ENCODE data around the gene UST.

Gene UST

GRCh38 chr6:148898376-148899014 lies 151.7 kb downstream of the UST start:
- no peaks in the 10 kb centered on the region for H4K20me1 ChIP-seq (ENCODE audit: control insufficient read depth, insufficient read depth, low read depth, low read length)
- no peaks in the 10 kb centered on the region for H3K9me2 ChIP-seq (replicated peaks; ENCODE audit: control insufficient read depth, low read length)
- no peaks in the 10 kb centered on the region for H3F3A ChIP-seq (ENCODE audit: control insufficient read depth, insufficient read depth)
- H3K36me3 ChIP-seq (ENCODE audit: control insufficient read depth, low read length): no peaks in the 10 kb centered on the region
- no peaks in the 10 kb centered on the region for H3K9me3 ChIP-seq (ENCODE audit: control insufficient read depth, insufficient read depth, low read length)
- no peaks in the 10 kb centered on the region for H3K4me1 ChIP-seq (ENCODE audit: control insufficient read depth, low read length)
- H3K4me3 ChIP-seq (ENCODE audit: low read length): no peak overlapping the region
- TF ChIP-seq EZH2phosphoT487 (IDR thresholded peaks at IDR 0.05; ENCODE audit: borderline replicate concordance, low read length): no peak
- TF ChIP-seq CTCF (IDR thresholded peaks at IDR 0.05; ENCODE audit: low read depth, low read length, poor library complexity, severe bottlenecking): no peak
- H3K27ac ChIP-seq (ENCODE audit: low read depth, low read length): no peak overlapping the region
- H3K4me2 ChIP-seq (ENCODE audit: low read length): no peak overlapping the region
- no peaks in the 10 kb centered on the region for H3K79me2 ChIP-seq (ENCODE audit: control insufficient read depth, low read length)
- no peaks in the 10 kb centered on the region for H3K27me3 ChIP-seq (ENCODE audit: control insufficient read depth, low read length)

GRCh38 chr6:148904896-148905870 lies 158.4 kb downstream of the UST start:
- H3K4me3 ChIP-seq (ENCODE audit: low read length): no peak overlapping the region
- no peaks in the 10 kb centered on the region for H3K9me2 ChIP-seq (replicated peaks; ENCODE audit: control insufficient read depth, low read length)
- no peaks in the 10 kb centered on the region for H3K9me3 ChIP-seq (ENCODE audit: control insufficient read depth, insufficient read depth, low read length)

GRCh38 chr6:148905901-148906300 lies 159.1 kb downstream of the UST start:
- Histone ChIP-seq H3K27me3 (ENCODE audit: control insufficient read depth, low read length) (peaks cover 9% of the 10 kb centered on the region; the same call in 1 of the 2 replicates), H3K9me3 (ENCODE audit: control insufficient read depth, insufficient read depth, low read length) (no peaks in the 10 kb centered on the region), H3F3A (ENCODE audit: control insufficient read depth, insufficient read depth) (no peaks in the 10 kb centered on the region), H3K79me2 (ENCODE audit: control insufficient read depth, low read length) (no peaks in the 10 kb centered on the region), H3K4me3 (ENCODE audit: low read length) (no peak overlapping the region), H3K4me2 (ENCODE audit: low read length) (no peak overlapping the region), H3K36me3 (ENCODE audit: control insufficient read depth, low read length) (no peaks in the 10 kb centered on the region), H3K4me1 (ENCODE audit: control insufficient read depth, low read length) (no peaks in the 10 kb centered on the region), H3K27ac (ENCODE audit: low read depth, low read length) (no peak overlapping the region), H4K20me1 (ENCODE audit: control insufficient read depth, insufficient read depth, low read depth, low read length) (no peaks in the 10 kb centered on the region), H3K9me2 (replicated peaks; ENCODE audit: control insufficient read depth, low read length) (no peaks in the 10 kb centered on the region)
- TF ChIP-seq EZH2phosphoT487 (IDR thresholded peaks at IDR 0.05; ENCODE audit: borderline replicate concordance, low read length) (no peak), CTCF (IDR thresholded peaks at IDR 0.05; ENCODE audit: low read depth, low read length, poor library complexity, severe bottlenecking) (no peak)

More at GRCh38 chr6:148904896-148905870, 158.4 kb downstream of the UST start:
- Histone ChIP-seq H3K4me2 (ENCODE audit: low read length) (no peak overlapping the region), H3K79me2 (ENCODE audit: control insufficient read depth, low read length) (no peaks in the 10 kb centered on the region), H3K27me3 (ENCODE audit: control insufficient read depth, low read length) (peaks cover 9% of the 10 kb centered on the region; the same call in 1 of the 2 replicates), H4K20me1 (ENCODE audit: control insufficient read depth, insufficient read depth, low read depth, low read length) (no peaks in the 10 kb centered on the region), H3F3A (ENCODE audit: control insufficient read depth, insufficient read depth) (no peaks in the 10 kb centered on the region), H3K27ac (ENCODE audit: low read depth, low read length) (no peak overlapping the region), H3K4me1 (ENCODE audit: control insufficient read depth, low read length) (no peaks in the 10 kb centered on the region), H3K36me3 (ENCODE audit: control insufficient read depth, low read length) (no peaks in the 10 kb centered on the region)
- no peak for TF ChIP-seq EZH2phosphoT487 (IDR thresholded peaks at IDR 0.05; ENCODE audit: borderline replicate concordance, low read length)
- TF ChIP-seq CTCF (IDR thresholded peaks at IDR 0.05; ENCODE audit: low read depth, low read length, poor library complexity, severe bottlenecking): no peak
